Lower leg skin (tissue), 3 donors: ENCODE data around the gene SUZ12.
"Not testable (repeated sequence)": the region's sequence is repeated elsewhere in the genome, so short reads cannot be mapped to it uniquely, and the experiment has no call there.

Experiments used
- POLR2A ChIP-seq, 2 donors: fragments of 450-650 bp; IDR thresholded peaks; one replicate each; pipeline ENCODE4 v1.6.1; 2016 to 2017; ENCODE audit warnings: antibody characterized with exemption in 2 of 2, mild to moderate bottlenecking in 1 of 2, moderate library complexity in 1 of 2
- TF ChIP-seq, protein P1 (sequence below), 3 donors: fragments of 450-650 bp; IDR thresholded peaks; one replicate each; pipeline ENCODE4 v1.5.1; 2016; ENCODE audit warnings: antibody characterized with exemption in 3 of 3, mild to moderate bottlenecking in 3 of 3, moderate library complexity in 2 of 3

DNA sequence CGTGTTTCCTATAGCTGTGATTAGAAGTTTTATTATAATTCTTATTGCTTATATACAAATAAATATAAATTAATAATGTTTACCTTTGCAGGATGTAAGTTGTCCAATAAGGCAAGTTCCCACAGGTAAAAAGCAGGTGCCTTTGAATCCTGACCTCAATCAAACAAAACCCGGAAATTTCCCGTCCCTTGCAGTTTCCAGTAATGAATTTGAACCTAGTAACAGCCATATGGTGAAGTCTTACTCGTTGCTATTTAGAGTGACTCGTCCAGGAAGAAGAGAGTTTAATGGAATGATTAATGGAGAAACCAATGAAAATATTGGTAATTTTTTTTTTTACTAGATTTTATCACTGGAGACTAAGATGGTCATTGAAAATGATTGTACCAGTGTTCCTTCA lies 38.6 kb downstream of the SUZ12 start:
- TF ChIP-seq POLR2A (IDR thresholded peaks at IDR 0.05) = not testable (repeated sequence)
- TF ChIP-seq, protein P1, sequence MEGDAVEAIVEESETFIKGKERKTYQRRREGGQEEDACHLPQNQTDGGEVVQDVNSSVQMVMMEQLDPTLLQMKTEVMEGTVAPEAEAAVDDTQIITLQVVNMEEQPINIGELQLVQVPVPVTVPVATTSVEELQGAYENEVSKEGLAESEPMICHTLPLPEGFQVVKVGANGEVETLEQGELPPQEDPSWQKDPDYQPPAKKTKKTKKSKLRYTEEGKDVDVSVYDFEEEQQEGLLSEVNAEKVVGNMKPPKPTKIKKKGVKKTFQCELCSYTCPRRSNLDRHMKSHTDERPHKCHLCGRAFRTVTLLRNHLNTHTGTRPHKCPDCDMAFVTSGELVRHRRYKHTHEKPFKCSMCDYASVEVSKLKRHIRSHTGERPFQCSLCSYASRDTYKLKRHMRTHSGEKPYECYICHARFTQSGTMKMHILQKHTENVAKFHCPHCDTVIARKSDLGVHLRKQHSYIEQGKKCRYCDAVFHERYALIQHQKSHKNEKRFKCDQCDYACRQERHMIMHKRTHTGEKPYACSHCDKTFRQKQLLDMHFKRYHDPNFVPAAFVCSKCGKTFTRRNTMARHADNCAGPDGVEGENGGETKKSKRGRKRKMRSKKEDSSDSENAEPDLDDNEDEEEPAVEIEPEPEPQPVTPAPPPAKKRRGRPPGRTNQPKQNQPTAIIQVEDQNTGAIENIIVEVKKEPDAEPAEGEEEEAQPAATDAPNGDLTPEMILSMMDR (IDR thresholded peaks at IDR 0.05) = not testable (repeated sequence)
